Endothelial cell of umbilical vein (primary cell): ENCODE results near the gene IL1RL1. TPM values are rescaled to one million over a fixed set of nuclear protein-coding genes. Genes with fewer than 3 reads are reported as not detected.

ENCODE experiments used
- BruUV-seq: library from RNA; stranded (reverse); fragments of 400-500 nt; replicated peaks from 2 replicates; lab custom pipeline; 2021; lab: Mats Ljungman, UMichigan
- CTCF ChIA-PET: fragments of 300-600, 350-600 bp; sonication (Branson Sonifier 250); formaldehyde crosslinking; loops from one replicate; lab custom pipeline; 2021; ENCODE audit warnings: antibody characterized with exemption, inconsistent platforms; lab: Charles Lee
- POLR2A ChIA-PET: fragments of 300-600, 350-600 bp; sonication (Branson Sonifier 250); formaldehyde crosslinking; loops from one replicate; lab custom pipeline; 2021; ENCODE audit warnings: antibody characterized with exemption, inconsistent platforms; lab: Charles Lee
- DNase-seq: peaks from one replicate; pipeline ENCODE4 v3.0.0-alpha.2; 2011; ENCODE audit warnings: low read depth, low spot score
- FAIRE-seq: peaks from 2 replicates; lab custom pipeline; 2011; peaks lifted over from hg19 to GRCh38; lab: Jason Lieb, UNC
- H2AFZ ChIP-seq: 2 replicates; pipeline ENCODE4 v1.6.0; 2012; ENCODE audit warnings: low read depth, low read length, control low read depth, inconsistent platforms
- H3K27ac ChIP-seq: 2 replicates; pipeline ENCODE4 v1.5.1; 2011; ENCODE audit warnings: low read depth, mild to moderate bottlenecking, control low read depth, low read length, moderate library complexity; ENCODE audit not compliant: insufficient read depth
- H3K27me3 ChIP-seq, 2 experiments: 2 replicates each; pipeline versions ENCODE4 v1.6.0 to v1.6.1; 2011; ENCODE audit warnings: low read length in 2 of 2, mixed read lengths in 1 of 2; ENCODE audit not compliant: control insufficient read depth in 2 of 2, insufficient read depth in 2 of 2
- H3K36me3 ChIP-seq, 2 experiments: 2 replicates in 1 of 2; 3 replicates in 1 of 2; pipeline ENCODE4 v1.5.1; 2011; ENCODE audit warnings: low read length in 2 of 2, mild to moderate bottlenecking in 1 of 2, moderate library complexity in 1 of 2; ENCODE audit not compliant: control insufficient read depth in 2 of 2, insufficient read depth in 2 of 2; ENCODE audit errors: extremely low read depth in 1 of 2
- H3K4me1 ChIP-seq: 3 replicates; pipeline ENCODE4 v1.5.1; 2011; ENCODE audit warnings: mild to moderate bottlenecking, low read length; ENCODE audit not compliant: control insufficient read depth, insufficient read depth; ENCODE audit errors: extremely low read depth
- H3K4me2 ChIP-seq: 2 replicates; pipeline ENCODE4 v1.6.1; 2011; ENCODE audit warnings: low read length, control low read depth, mixed read lengths; ENCODE audit not compliant: insufficient read depth
- H3K4me3 ChIP-seq, 3 experiments: fragments of 200-600 bp in 1 of 3; sonication (generic), shearing (Covaris generic) in 1 of 3; replicated peaks in 1 of 3; 2 replicates each; pipeline ENCODE4 v1.5.1; 2011 to 2016; ENCODE audit warnings: control low read depth in 3 of 3, low read length in 3 of 3, mild to moderate bottlenecking in 2 of 3, inconsistent platforms in 1 of 3, low read depth in 1 of 3, moderate library complexity in 1 of 3; ENCODE audit not compliant: insufficient read depth in 1 of 3
- H3K79me2 ChIP-seq: 2 replicates; pipeline ENCODE4 v1.6.0; 2012; ENCODE audit warnings: low read length, inconsistent platforms; ENCODE audit not compliant: control insufficient read depth, insufficient read depth
- H3K9ac ChIP-seq: replicated peaks from 2 replicates; pipeline ENCODE3; 2011; ENCODE audit warnings: low read length, control low read depth; ENCODE audit not compliant: insufficient read depth; ENCODE audit errors: extremely low read depth
- H3K9me1 ChIP-seq: replicated peaks from 3 replicates; pipeline ENCODE4 v1.6.0; 2011; ENCODE audit warnings: mild to moderate bottlenecking, low read length; ENCODE audit not compliant: control insufficient read depth, insufficient read depth; ENCODE audit errors: extremely low read depth
- H3K9me3 ChIP-seq: replicated peaks from 2 replicates; pipeline ENCODE4 v1.5.1; 2012; ENCODE audit warnings: low read length, inconsistent platforms; ENCODE audit not compliant: control insufficient read depth, insufficient read depth
- H4K20me1 ChIP-seq: replicated peaks from 2 replicates; pipeline ENCODE3; 2011; ENCODE audit warnings: mild to moderate bottlenecking, low read length; ENCODE audit not compliant: control insufficient read depth, insufficient read depth; ENCODE audit errors: extremely low read depth
- CTCF ChIP-seq, 2 donors: IDR thresholded peaks; 1 replicate in 1 of 2; 2 replicates in 1 of 2; pipeline ENCODE4 v1.5.1; 2011; ENCODE audit warnings: low read length in 2 of 2, mild to moderate bottlenecking in 2 of 2, moderate library complexity in 2 of 2, control low read depth in 1 of 2, inconsistent platforms in 1 of 2, low read depth in 1 of 2; ENCODE audit not compliant: insufficient read depth in 1 of 2; ENCODE audit errors: extremely low read depth in 1 of 2
- EZH2 ChIP-seq: IDR thresholded peaks from 2 replicates; pipeline ENCODE4 v1.6.1; 2012; ENCODE audit warnings: borderline replicate concordance, low read depth, mild to moderate bottlenecking, moderate library complexity, low read length, inconsistent platforms; ENCODE audit not compliant: severe bottlenecking
- FOS ChIP-seq: IDR thresholded peaks from 2 replicates; pipeline ENCODE4 v1.6.1; 2011; ENCODE audit warnings: mild to moderate bottlenecking, low read length, moderate library complexity, borderline replicate concordance; ENCODE audit not compliant: insufficient read depth
- GATA2 ChIP-seq: IDR thresholded peaks from 2 replicates; pipeline ENCODE4 v1.7.0; 2011; ENCODE audit warnings: low read depth, mild to moderate bottlenecking, moderate library complexity, mixed read lengths, low read length; ENCODE audit not compliant: insufficient read length, insufficient read depth
- JUN ChIP-seq: IDR thresholded peaks from 2 replicates; pipeline ENCODE4 v1.6.1; 2011; ENCODE audit warnings: borderline replicate concordance, low read depth; ENCODE audit not compliant: insufficient read length, insufficient read depth
- MAX ChIP-seq: IDR thresholded peaks from 2 replicates; pipeline ENCODE4 v1.6.1; 2011; ENCODE audit not compliant: insufficient read depth, insufficient read length
- MYC ChIP-seq: IDR thresholded peaks from one replicate; pipeline ENCODE4 v1.6.1; 2011; ENCODE audit warnings: mild to moderate bottlenecking, low read depth, low read length
- POLR2A ChIP-seq: IDR thresholded peaks from 2 replicates; pipeline ENCODE4 v1.6.1; 2012; ENCODE audit warnings: low read depth, mild to moderate bottlenecking, control low read depth, low read length
- POLR2AphosphoS5 ChIP-seq: IDR thresholded peaks from 2 replicates; pipeline ENCODE4 v1.6.1; 2012; ENCODE audit warnings: low read depth, mild to moderate bottlenecking, control low read depth, low read length, moderate library complexity; ENCODE audit not compliant: insufficient read depth
- dilution Hi-C: fragments of 300-500 bp; cut with MboI; formaldehyde crosslinking; loops from one replicate; pipeline ENCODE4 v1.15.0; 2019; ENCODE audit warnings: low sequenced_read_pairs; ENCODE audit not compliant: extremely low pct_ligation_motif_present
- intact Hi-C: fragments of 100-400 bp; cut with micrococcal nuclease; formaldehyde crosslinking; loops from one replicate; pipeline ENCODE4 v1.10.0; 2022
- polyA plus RNA-seq, 4 experiments: library from polyadenylated mRNA; depleted of rRNA in 3 of 4; stranded (reverse) in 3 of 4; unstranded in 1 of 4; fragments of >200 nt; gene quantifications; 2 replicates each; pipeline versions ENCODE4 v1.2.1 to v1.2.3, GENCODE V29; 2011 to 2012; ENCODE audit warnings: missing spikeins in 1 of 4
- total RNA-seq: library from RNA; stranded (reverse); gene quantifications from 2 replicates; pipeline ENCODE4 v1.2.3, GENCODE V29; 2021

The IL1RL1 gene
- total and polyA plus RNA-seq, 2 donors (not counting 3 experiments of a cell fraction or from before 2014, with no cell fraction given) = 32.2 to 44.0 TPM

GRCh38 chr2:102297891-102298290, 13.5 kb upstream of the IL1RL1 start:
- ChIA-PET CTCF (interaction anchor here (1.2 to 2.0 kb wide), 3 partner anchors 12 to 58 kb away, joined by 3 to 7 read pairs (median 4); partner anchors contain the start of gene IL18R1), POLR2A (no interaction called here)
- no peak for DNase-seq
- Histone ChIP-seq H3K9me3 (no peaks in the 10 kb centered on the region), H3K9me1 (no peaks in the 10 kb centered on the region), H3K27ac (no peak overlapping the region), H3K4me1 (peaks cover 12% of the 10 kb centered on the region), H3K36me3 (no peaks in the 10 kb centered on the region), H3K79me2 (no peaks in the 10 kb centered on the region), H3K4me3 (no peak overlapping the region), H4K20me1 (no peaks in the 10 kb centered on the region), H3K27me3 (no peaks in the 10 kb centered on the region), H3K4me2 (no peak overlapping the region), H2AFZ (no peak overlapping the region), H3K9ac (no peak overlapping the region)
- intact Hi-C loops (no loop called here), dilution Hi-C loops (no loop called here)
- TF ChIP-seq EZH2 (no peak), POLR2AphosphoS5 (no peak), JUN (no peak), CTCF (IDR thresholded peaks at IDR 0.05; ENCODE audit: extremely low read depth in 1 of 2, insufficient read depth in 1 of 2, low read depth in 1 of 2, low read length in 2 of 2) (no peak), MAX (no peak), FOS (no peak), POLR2A (no peak), MYC (no peak), GATA2 (no peak)
- BruUV-seq = no TSS peak
- no peak for FAIRE-seq
